ENCODE data around the gene HSBP1L1. TPM values are rescaled to one million over a fixed set of nuclear protein-coding genes. Genes with fewer than 3 reads are reported as not detected.
A peak's percentile ranks its signal among the peaks of the same experiment; 100 is the strongest.

HSBP1L1 gene
- total and polyA plus RNA-seq, 7 experiments from 2014 or later, result 13.7 to 44.9 (median 32.4) TPM

- intact Hi-C loops (cut with micrococcal nuclease), result no loop called here
- no peak overlapping the region for H3K27ac ChIP-seq (ENCODE audit: low read depth, low read length)
- no peak overlapping the region for H3K4me3 ChIP-seq (ENCODE audit: low read length)
- H3K9me3 Mint-ChIP-seq, result peaks cover 0 to 45% (median 12%) of the 10 kb centered on the region in 11 donors
- peaks cover 0 to 60% (median 7%) of the 10 kb centered on the region in 3 experiments for H3K36me3 ChIP-seq (ENCODE audit: control insufficient read depth in 2 of 3, insufficient read depth in 3 of 3, low read length in 3 of 3)
- H3K27me3 Mint-ChIP-seq, result no peaks in the 10 kb centered on the region
- peaks cover 0 to 11% of the 10 kb centered on the region in 2 donors for H3K4me1 ChIP-seq (ENCODE audit: control insufficient read depth in 2 of 2, insufficient read depth in 2 of 2, low read length in 2 of 2)
- H3K27ac Mint-ChIP-seq, result peak overlapping the region in 4 of 9 donors; percentile 36 to 87 (median 48)
- DNase-seq (no peak), ATAC-seq (no peak)
- ChIA-PET POLR2A (interaction anchor here (0.7 kb wide), 1 partner anchor 11 kb away, joined by 4 read pairs; no protein-coding TSS in a partner anchor), CTCF (no interaction called here)
- no peaks in the 10 kb centered on the region for H3K27me3 ChIP-seq (ENCODE audit: control insufficient read depth in 2 of 2, insufficient read depth in 2 of 2, low read length in 2 of 2)
- H3K9me3 ChIP-seq (ENCODE audit: control insufficient read depth in 2 of 3, low read length in 3 of 3), result peaks cover 0 to 23% (median 0%) of the 10 kb centered on the region in 3 experiments
- peaks cover 26 to 77% (median 58%) of the 10 kb centered on the region in 5 donors for H3K36me3 Mint-ChIP-seq
- peaks cover 15 to 41% (median 26%) of the 10 kb centered on the region in 7 donors for H3K4me1 Mint-ChIP-seq
- H3K4me3 Mint-ChIP-seq, result no peak overlapping the region
Observed at GRCh38 chr18:79940126-79940813, 24.2 kb upstream of the HSBP1L1 start.

- peaks cover 0 to 16% (median 0%) of the 10 kb centered on the region in 3 experiments for H3K9me3 ChIP-seq (ENCODE audit: control insufficient read depth in 2 of 3, low read length in 3 of 3)
- H3K27ac ChIP-seq (ENCODE audit: low read depth, low read length), result no peak overlapping the region
- peaks cover 19 to 71% (median 51%) of the 10 kb centered on the region in 5 donors for H3K36me3 Mint-ChIP-seq
- no peak for DNase-seq
- H3K4me3 Mint-ChIP-seq, result no peak overlapping the region
- ATAC-seq, result no peak
- ChIA-PET POLR2A (interaction anchor here (0.7 kb wide), 1 partner anchor 11 kb away, joined by 4 read pairs; no protein-coding TSS in a partner anchor), CTCF (no interaction called here)
- intact Hi-C loops (cut with micrococcal nuclease), result no loop called here
- H3K27me3 Mint-ChIP-seq, result no peaks in the 10 kb centered on the region
- peak overlapping the region in 1 of 9 donors; percentile 38 for H3K27ac Mint-ChIP-seq
- peaks cover 18 to 45% (median 29%) of the 10 kb centered on the region in 7 donors for H3K4me1 Mint-ChIP-seq
- H3K9me3 Mint-ChIP-seq, result peaks cover 0 to 38% (median 8%) of the 10 kb centered on the region in 11 donors
- no peak overlapping the region for H3K4me3 ChIP-seq (ENCODE audit: low read length)
- peaks cover 0 to 11% of the 10 kb centered on the region in 2 donors for H3K4me1 ChIP-seq (ENCODE audit: control insufficient read depth in 2 of 2, insufficient read depth in 2 of 2, low read length in 2 of 2)
- no peaks in the 10 kb centered on the region for H3K27me3 ChIP-seq (ENCODE audit: control insufficient read depth in 2 of 2, insufficient read depth in 2 of 2, low read length in 2 of 2)
- peaks cover 0 to 53% (median 7%) of the 10 kb centered on the region in 3 experiments for H3K36me3 ChIP-seq (ENCODE audit: control insufficient read depth in 2 of 3, insufficient read depth in 3 of 3, low read length in 3 of 3)
Observed at GRCh38 chr18:79940814-79941472, 23.5 kb upstream of the HSBP1L1 start.

GRCh38 chr18:79941473-79942119 lies 22.8 kb upstream of the HSBP1L1 start:
- Histone ChIP-seq H3K4me3 (ENCODE audit: low read length) (no peak overlapping the region), H3K36me3 (ENCODE audit: control insufficient read depth in 2 of 3, insufficient read depth in 3 of 3, low read length in 3 of 3) (peaks cover 0 to 52% (median 7%) of the 10 kb centered on the region in 3 experiments), H3K27me3 (ENCODE audit: control insufficient read depth in 2 of 2, insufficient read depth in 2 of 2, low read length in 2 of 2) (no peaks in the 10 kb centered on the region), H3K27ac (ENCODE audit: low read depth, low read length) (no peak overlapping the region), H3K4me1 (ENCODE audit: control insufficient read depth in 2 of 2, insufficient read depth in 2 of 2, low read length in 2 of 2) (peaks cover 0 to 11% of the 10 kb centered on the region in 2 donors), H3K9me3 (ENCODE audit: control insufficient read depth in 2 of 3, low read length in 3 of 3) (peaks cover 0 to 11% (median 0%) of the 10 kb centered on the region in 3 experiments)
- peak overlapping the region in 1 of 9 donors; percentile 42 for H3K27ac Mint-ChIP-seq
- POLR2A ChIA-PET, result no interaction called here
- H3K4me3 Mint-ChIP-seq, result no peak overlapping the region
- peaks cover 0 to 32% (median 8%) of the 10 kb centered on the region in 11 donors for H3K9me3 Mint-ChIP-seq
- ATAC-seq (no peak), DNase-seq (no peak)
- intact Hi-C loops (cut with micrococcal nuclease), result no loop called here
- CTCF ChIA-PET, result interaction anchor here (0.6 kb wide), 1 partner anchor 45 kb away, joined by 3 read pairs; no protein-coding TSS in a partner anchor
- peaks cover 18 to 64% (median 44%) of the 10 kb centered on the region in 5 donors for H3K36me3 Mint-ChIP-seq
- H3K27me3 Mint-ChIP-seq, result no peaks in the 10 kb centered on the region
- peaks cover 20 to 50% (median 35%) of the 10 kb centered on the region in 7 donors for H3K4me1 Mint-ChIP-seq

GRCh38 chr18:79942211-79942610 lies 22.2 kb upstream of the HSBP1L1 start:
- H3K27ac Mint-ChIP-seq, result peak overlapping the region in 2 of 9 donors; percentile 42 to 53
- Histone ChIP-seq H3K4me1 (ENCODE audit: control insufficient read depth in 2 of 2, insufficient read depth in 2 of 2, low read length in 2 of 2) (peaks cover 0 to 11% of the 10 kb centered on the region in 2 donors), H3K27ac (ENCODE audit: low read depth, low read length) (no peak overlapping the region), H3K4me3 (ENCODE audit: low read length) (no peak overlapping the region), H3K9me3 (ENCODE audit: control insufficient read depth in 2 of 3, low read length in 3 of 3) (peaks cover 0 to 5% (median 0%) of the 10 kb centered on the region in 3 experiments), H3K27me3 (ENCODE audit: control insufficient read depth in 2 of 2, insufficient read depth in 2 of 2, low read length in 2 of 2) (no peaks in the 10 kb centered on the region), H3K36me3 (ENCODE audit: control insufficient read depth in 2 of 3, insufficient read depth in 3 of 3, low read length in 3 of 3) (peaks cover 0 to 50% (median 7%) of the 10 kb centered on the region in 3 experiments)
- DNase-seq (no peak), ATAC-seq (no peak)
- peaks cover 20 to 54% (median 39%) of the 10 kb centered on the region in 7 donors for H3K4me1 Mint-ChIP-seq
- no peaks in the 10 kb centered on the region for H3K27me3 Mint-ChIP-seq
- H3K36me3 Mint-ChIP-seq, result peaks cover 18 to 58% (median 39%) of the 10 kb centered on the region in 5 donors
- H3K9me3 Mint-ChIP-seq, result peaks cover 0 to 26% (median 8%) of the 10 kb centered on the region in 11 donors
- intact Hi-C loops (cut with micrococcal nuclease), result no loop called here
- POLR2A ChIA-PET, result no interaction called here
- H3K4me3 Mint-ChIP-seq, result no peak overlapping the region
- CTCF ChIA-PET, result interaction anchor here (0.6 kb wide), 1 partner anchor 46 kb away, joined by 3 read pairs; no protein-coding TSS in a partner anchor

- Histone ChIP-seq H3K27me3 (ENCODE audit: control insufficient read depth in 2 of 2, insufficient read depth in 2 of 2, low read length in 2 of 2) (no peaks in the 10 kb centered on the region), H3K9me3 (ENCODE audit: control insufficient read depth in 2 of 3, low read length in 3 of 3) (no peaks in the 10 kb centered on the region), H3K4me1 (ENCODE audit: control insufficient read depth in 2 of 2, insufficient read depth in 2 of 2, low read length in 2 of 2) (peaks cover 0 to 11% of the 10 kb centered on the region in 2 donors), H3K4me3 (ENCODE audit: low read length) (no peak overlapping the region), H3K36me3 (ENCODE audit: control insufficient read depth in 2 of 3, insufficient read depth in 3 of 3, low read length in 3 of 3) (peaks cover 0 to 47% (median 7%) of the 10 kb centered on the region in 3 experiments), H3K27ac (ENCODE audit: low read depth, low read length) (no peak overlapping the region)
- ATAC-seq, result no peak
- peak overlapping the region in 2 of 9 donors; percentile 29 to 31 for H3K27ac Mint-ChIP-seq
- H3K36me3 Mint-ChIP-seq, result peaks cover 11 to 50% (median 31%) of the 10 kb centered on the region in 5 donors
- H3K27me3 Mint-ChIP-seq, result no peaks in the 10 kb centered on the region
- H3K4me3 Mint-ChIP-seq, result no peak overlapping the region
- CTCF ChIA-PET, result no interaction called here
- H3K4me1 Mint-ChIP-seq, result peaks cover 20 to 56% (median 43%) of the 10 kb centered on the region in 7 donors
- intact Hi-C loops (cut with micrococcal nuclease), result no loop called here
- POLR2A ChIA-PET, result no interaction called here
- peaks cover 0 to 18% (median 1%) of the 10 kb centered on the region in 11 donors for H3K9me3 Mint-ChIP-seq
- DNase-seq, result peak in 1 of 9 donors; percentile 18
Observed at GRCh38 chr18:79942786-79943607, 21.4 kb upstream of the HSBP1L1 start.

All from naive thymus-derived CD4-positive, alpha-beta T cell (primary cell).